Smooth muscle cell (in vitro differentiated cells): ENCODE measurements around the gene ZIC5. TPM values are rescaled to one million over a fixed set of nuclear protein-coding genes. Genes with fewer than 3 reads are reported as not detected.

Experiments used
- DNase-seq: peaks from one replicate; lab custom pipeline; 2025; ENCODE audit not compliant: unreplicated experiment; lab: John Stamatoyannopoulos, UW
- H2AFZ ChIP-seq: fragments of 200-600 bp; sonication (generic); 2 replicates; pipeline ENCODE4 v1.6.0; 2016; ENCODE audit warnings: antibody characterized with exemption, low read depth, mild to moderate bottlenecking
- H3F3A ChIP-seq: fragments of 200-600 bp; sonication (generic); 2 replicates; pipeline ENCODE4 v1.6.0; 2017; ENCODE audit warnings: antibody characterized with exemption, low read depth
- H3K27ac ChIP-seq: fragments of 200-600 bp; sonication (generic); 2 replicates; pipeline ENCODE4 v1.5.1; 2016; ENCODE audit warnings: low read depth, mild to moderate bottlenecking
- H3K27me3 ChIP-seq: fragments of 200-600 bp; sonication (generic); 2 replicates; pipeline ENCODE4 v1.6.1; 2016; ENCODE audit warnings: low read depth, mild to moderate bottlenecking
- H3K36me3 ChIP-seq: fragments of 200-600 bp; sonication (generic); 2 replicates; pipeline ENCODE4 v1.5.1; 2016; ENCODE audit warnings: low read depth
- H3K4me1 ChIP-seq: fragments of 200-600 bp; sonication (generic); 2 replicates; pipeline ENCODE4 v1.5.1; 2016; ENCODE audit warnings: low read depth
- H3K4me2 ChIP-seq: fragments of 200-600 bp; sonication (generic); 2 replicates; pipeline ENCODE4 v1.6.0; 2016; ENCODE audit warnings: mild to moderate bottlenecking
- H3K4me3 ChIP-seq: fragments of 200-600 bp; sonication (generic); 2 replicates; pipeline ENCODE4 v1.5.1; 2016; ENCODE audit warnings: mild to moderate bottlenecking
- H3K79me2 ChIP-seq: fragments of 200-600 bp; sonication (generic); 2 replicates; pipeline ENCODE4 v1.6.0; 2016; ENCODE audit warnings: low read depth, mild to moderate bottlenecking
- H3K9ac ChIP-seq: fragments of 200-600 bp; sonication (generic); 2 replicates; pipeline ENCODE4 v1.6.0; 2016; ENCODE audit warnings: low read depth
- H3K9me3 ChIP-seq: fragments of 200-600 bp; sonication (generic); replicated peaks from 2 replicates; pipeline ENCODE4 v1.5.1; 2016; ENCODE audit warnings: low read depth
- H4K20me1 ChIP-seq: fragments of 200-600 bp; sonication (generic); 2 replicates; pipeline ENCODE4 v1.6.0; 2016; ENCODE audit warnings: low read depth
- CTCF ChIP-seq: fragments of 200-600 bp; sonication (generic); IDR thresholded peaks from 2 replicates; pipeline ENCODE4 v1.5.1; 2017; ENCODE audit warnings: borderline replicate concordance, mild to moderate bottlenecking, antibody characterized with exemption; ENCODE audit not compliant: insufficient read depth, poor library complexity, severe bottlenecking
- WGBS: methylation state at CpG from one replicate; pipeline ENCODE4 v1.1.7; 2016; ENCODE audit warnings: low lambda C conversion rate; 5-methylcytosine and 5-hydroxymethylcytosine counted together
- polyA plus RNA-seq: library from polyadenylated mRNA; unstranded; fragments of >200 nt; fragmentation: Nextera tagmentation; extraction: Ambion mirVana; gene quantifications from 2 replicates; pipeline ENCODE4 v1.2.1, GENCODE V29; 2016
- total RNA-seq: library from RNA; depleted of rRNA; stranded (reverse); fragments of >200 nt; gene quantifications from 2 replicates; pipeline ENCODE4 v1.2.3, GENCODE V29; 2014

The ZIC5 gene
- total and polyA plus RNA-seq, 2 experiments from 2014 or later = not detected

GRCh38 chr13:99993660-99994637 lies 22.4 kb upstream of the ZIC5 start:
- Histone ChIP-seq H3K79me2 (no peaks in the 10 kb centered on the region), H3K4me2 (no peak overlapping the region), H3K27me3 (peaks cover 100% of the 10 kb centered on the region), H2AFZ (no peak overlapping the region), H3K27ac (no peak overlapping the region), H3K36me3 (no peaks in the 10 kb centered on the region), H3K9ac (no peak overlapping the region), H4K20me1 (peaks cover 7% of the 10 kb centered on the region), H3K9me3 (no peaks in the 10 kb centered on the region), H3K4me3 (no peak overlapping the region), H3F3A (no peaks in the 10 kb centered on the region), H3K4me1 (peaks cover 31% of the 10 kb centered on the region)
- DNase-seq = no peak
- WGBS = 18% methylated on average over 9 of the region's 9 CpGs
- no peak for TF ChIP-seq CTCF

GRCh38 chr13:99992949-99993351 lies 21.4 kb upstream of the ZIC5 start:
- no peak for DNase-seq
- no peak for TF ChIP-seq CTCF
- Histone ChIP-seq H2AFZ (no peak overlapping the region), H3K9me3 (no peaks in the 10 kb centered on the region), H3K4me2 (no peak overlapping the region), H4K20me1 (peaks cover 7% of the 10 kb centered on the region), H3F3A (no peaks in the 10 kb centered on the region), H3K27ac (no peak overlapping the region), H3K9ac (no peak overlapping the region), H3K4me3 (no peak overlapping the region), H3K36me3 (no peaks in the 10 kb centered on the region), H3K4me1 (peaks cover 41% of the 10 kb centered on the region), H3K27me3 (peaks cover 100% of the 10 kb centered on the region), H3K79me2 (no peaks in the 10 kb centered on the region)
- 2% methylated on average over 3 of the region's 3 CpGs for WGBS

GRCh38 chr13:99991828-99992775 lies 20.5 kb upstream of the ZIC5 start:
- Histone ChIP-seq H3K36me3 (no peaks in the 10 kb centered on the region), H2AFZ (no peak overlapping the region), H3F3A (no peaks in the 10 kb centered on the region), H3K4me1 (peaks cover 48% of the 10 kb centered on the region), H3K9ac (no peak overlapping the region), H3K27ac (no peak overlapping the region), H3K79me2 (no peaks in the 10 kb centered on the region), H3K9me3 (no peaks in the 10 kb centered on the region), H3K4me2 (no peak overlapping the region), H3K27me3 (peaks cover 100% of the 10 kb centered on the region), H4K20me1 (peaks cover 7% of the 10 kb centered on the region), H3K4me3 (no peak overlapping the region)
- no peak for TF ChIP-seq CTCF
- no peak for DNase-seq
- 12% methylated on average over 33 of the region's 36 CpGs for WGBS
